ENCODE results near the gene ZNF124.

DNA sequence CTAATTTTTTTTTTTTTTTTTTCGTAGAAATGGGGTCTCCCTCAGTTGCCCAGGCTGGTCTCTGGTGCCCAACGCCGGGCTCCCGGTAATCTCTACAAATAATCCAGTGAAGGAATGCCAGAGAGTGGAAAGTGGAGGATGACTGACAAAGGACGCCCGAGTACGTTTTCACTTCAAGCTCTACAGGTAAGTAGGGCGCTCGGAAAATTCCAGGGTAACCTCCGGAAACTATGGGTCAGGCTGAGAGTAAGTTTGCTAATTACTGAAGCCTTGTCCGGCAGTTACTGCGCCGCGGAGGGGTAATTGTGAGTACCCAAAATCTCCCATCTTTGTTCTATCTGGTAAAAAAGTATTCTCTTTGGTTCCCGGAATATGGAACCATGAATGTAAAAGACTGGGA is 65.9 kb downstream of the ZNF124 start:
- no peak for TF ChIP-seq POLR2A (IDR thresholded peaks at IDR 0.05; ENCODE audit: low read depth, low read length)
- TF ChIP-seq TAF1 (IDR thresholded peaks at IDR 0.05; ENCODE audit: low read depth, low read length): no peak
- no peak for TF ChIP-seq POLR2AphosphoS5 (IDR thresholded peaks at IDR 0.05; ENCODE audit: low read depth, low read length)
- TF ChIP-seq SPI1 (IDR thresholded peaks at IDR 0.05; ENCODE audit: low read depth, low read length): no peak
- TF ChIP-seq POU2F2 (IDR thresholded peaks at IDR 0.05; ENCODE audit: low read depth, low read length): no peak
